H9 (cell line): ENCODE measurements around the gene KCNJ13. TPM values are rescaled to one million over a fixed set of nuclear protein-coding genes. Genes with fewer than 3 reads are reported as not detected.

Experiments
- DNase-seq: peaks from one replicate; pipeline ENCODE4 v3.0.0-alpha.2; 2017
- H2AFZ ChIP-seq: one replicate; pipeline ENCODE4 v1.6.1; 2013; ENCODE audit warnings: mild to moderate bottlenecking, low read length, control low read depth, moderate library complexity
- H2AK5ac ChIP-seq: 2 replicates; pipeline ENCODE4 v1.6.1; 2013; ENCODE audit warnings: low read length, control low read depth, mixed read lengths; ENCODE audit not compliant: insufficient read length
- H2BK120ac ChIP-seq: one replicate; pipeline ENCODE4 v1.6.1; 2013; ENCODE audit warnings: low read depth, mild to moderate bottlenecking, low read length, control low read depth, inconsistent platforms; ENCODE audit not compliant: poor library complexity, severe bottlenecking
- H2BK12ac ChIP-seq: 2 replicates; pipeline ENCODE4 v1.6.1; 2013; ENCODE audit warnings: low read length, control low read depth, mixed read lengths, low read depth; ENCODE audit not compliant: insufficient read length
- H2BK15ac ChIP-seq: 2 replicates; pipeline ENCODE4 v1.6.1; 2013; ENCODE audit warnings: low read depth, low read length, control low read depth
- H2BK20ac ChIP-seq: one replicate; pipeline ENCODE4 v1.6.1; 2013; ENCODE audit warnings: low read depth, mild to moderate bottlenecking, low read length, control low read depth, inconsistent platforms; ENCODE audit not compliant: poor library complexity, severe bottlenecking
- H2BK5ac ChIP-seq: 2 replicates; pipeline ENCODE4 v1.6.1; 2013; ENCODE audit warnings: low read length, control low read depth, mixed read lengths; ENCODE audit not compliant: insufficient read length
- H3K14ac ChIP-seq: 2 replicates; pipeline ENCODE4 v1.6.1; 2013; ENCODE audit warnings: low read length, control low read depth; ENCODE audit not compliant: insufficient read depth
- H3K18ac ChIP-seq: 2 replicates; pipeline ENCODE4 v1.6.1; 2013; ENCODE audit warnings: low read depth, mild to moderate bottlenecking, mixed read lengths, low read length, control low read depth; ENCODE audit not compliant: insufficient read length
- H3K23ac ChIP-seq: 2 replicates; pipeline ENCODE4 v1.6.1; 2013; ENCODE audit warnings: low read length, control low read depth, mixed read lengths, low read depth; ENCODE audit not compliant: insufficient read length
- H3K23me2 ChIP-seq: 2 replicates; pipeline ENCODE4 v1.6.1; 2013; ENCODE audit warnings: low read depth, mild to moderate bottlenecking, mixed read lengths, low read length, control low read depth; ENCODE audit not compliant: insufficient read length, poor library complexity, severe bottlenecking
- H3K27ac ChIP-seq: 2 replicates; pipeline ENCODE4 v1.5.1; 2013; ENCODE audit warnings: low read length, control low read depth, mixed read lengths, low read depth; ENCODE audit not compliant: insufficient read length
- H3K27me3 ChIP-seq: 2 replicates; pipeline ENCODE4 v1.6.1; 2013; ENCODE audit warnings: low read length, control low read depth, inconsistent platforms; ENCODE audit not compliant: insufficient read depth
- H3K4ac ChIP-seq: 2 replicates; pipeline ENCODE4 v1.6.1; 2013; ENCODE audit warnings: low read depth, mild to moderate bottlenecking, control low read depth, inconsistent platforms, low read length, moderate library complexity
- H3K4me1 ChIP-seq: 2 replicates; pipeline ENCODE4 v1.6.1; 2013; ENCODE audit warnings: low read length, control low read depth, inconsistent platforms; ENCODE audit not compliant: insufficient read depth
- H3K4me2 ChIP-seq: 2 replicates; pipeline ENCODE4 v1.6.1; 2013; ENCODE audit warnings: low read length, control low read depth, mixed read lengths; ENCODE audit not compliant: insufficient read length, insufficient read depth
- H3K56ac ChIP-seq: 2 replicates; pipeline ENCODE4 v1.6.1; 2013; ENCODE audit warnings: low read depth, mild to moderate bottlenecking, mixed read lengths, low read length, control low read depth; ENCODE audit not compliant: insufficient read length
- H3K79me1 ChIP-seq: 2 replicates; pipeline ENCODE4 v1.6.1; 2013; ENCODE audit warnings: low read depth, mild to moderate bottlenecking, moderate library complexity, low read length, control low read depth, inconsistent platforms; ENCODE audit not compliant: insufficient read depth, poor library complexity, severe bottlenecking
- H3K79me2 ChIP-seq: 2 replicates; pipeline ENCODE4 v1.6.1; 2013; ENCODE audit warnings: low read length, control low read depth, inconsistent platforms; ENCODE audit not compliant: insufficient read depth
- H3K9ac ChIP-seq: 2 replicates; pipeline ENCODE4 v1.6.1; 2013; ENCODE audit warnings: low read length, control low read depth, mixed read lengths; ENCODE audit not compliant: insufficient read length; ENCODE audit errors: extremely low read depth
- H3K9me3 ChIP-seq: one replicate; pipeline ENCODE4 v1.6.1; 2013; ENCODE audit warnings: low read depth, low read length, inconsistent platforms; ENCODE audit not compliant: control insufficient read depth
- H3T11ph ChIP-seq: one replicate; pipeline ENCODE4 v1.6.1; 2013; ENCODE audit warnings: mild to moderate bottlenecking, low read length, control low read depth, inconsistent platforms
- H4K20me1 ChIP-seq: one replicate; pipeline ENCODE4 v1.6.1; 2013; ENCODE audit not compliant: control insufficient read depth, insufficient read length, insufficient read depth
- H4K5ac ChIP-seq: 2 replicates; pipeline ENCODE4 v1.6.1; 2013; ENCODE audit warnings: low read depth, mild to moderate bottlenecking, mixed read lengths, low read length, control low read depth; ENCODE audit not compliant: insufficient read length
- H4K8ac ChIP-seq: replicated peaks from 2 replicates; pipeline ENCODE4 v1.6.1; 2013; ENCODE audit warnings: low read length, control low read depth, mixed read lengths, low read depth; ENCODE audit not compliant: insufficient read length
- H4K91ac ChIP-seq: 2 replicates; pipeline ENCODE4 v1.6.1; 2013; ENCODE audit warnings: low read depth, mild to moderate bottlenecking, moderate library complexity, mixed read lengths, low read length, control low read depth; ENCODE audit not compliant: insufficient read length
- H3K27ac Mint-ChIP-seq, 3 experiments: 2 replicates in 2 of 3; 3 replicates in 1 of 3; pipeline ENCODE4 v1.8.0; 2020 to 2021; ENCODE audit warnings: mixed read lengths in 3 of 3, mild to moderate bottlenecking in 1 of 3, moderate library complexity in 1 of 3
- H3K27me3 Mint-ChIP-seq: 2 replicates; pipeline ENCODE4 v1.8.0; 2021; ENCODE audit warnings: low read depth, mild to moderate bottlenecking, moderate library complexity, mixed read lengths
- H3K36me3 Mint-ChIP-seq, 3 experiments: 2 replicates in 2 of 3; 3 replicates in 1 of 3; pipeline ENCODE4 v1.8.0; 2020 to 2021; ENCODE audit warnings: low read depth in 3 of 3, mixed read lengths in 3 of 3; ENCODE audit not compliant: insufficient read depth in 1 of 3
- H3K4me1 Mint-ChIP-seq, 2 experiments: 2 replicates each; pipeline ENCODE4 v1.8.0; 2020; ENCODE audit warnings: mixed read lengths in 2 of 2
- H3K4me3 Mint-ChIP-seq, 2 experiments: 2 replicates in 1 of 2; 3 replicates in 1 of 2; pipeline ENCODE4 v1.8.0; 2020 to 2021; ENCODE audit warnings: mild to moderate bottlenecking in 2 of 2, mixed read lengths in 2 of 2, moderate library complexity in 1 of 2
- H3K9me3 Mint-ChIP-seq, 2 experiments: 2 replicates in 1 of 2; 3 replicates in 1 of 2; pipeline ENCODE4 v1.8.0; 2020; ENCODE audit warnings: mild to moderate bottlenecking in 2 of 2, mixed read lengths in 2 of 2, moderate library complexity in 1 of 2
- WGBS: extraction: QIAGEN DNeasy Blood & Tissue Kit; methylation state at CpG from one replicate; pipeline ENCODE4 v1.1.7; 2013; ENCODE audit warnings: missing lambda C conversion rate, low lambda C conversion rate, mixed read lengths; ENCODE audit not compliant: insufficient read length; ENCODE audit errors: extremely low coverage; 5-methylcytosine and 5-hydroxymethylcytosine counted together
- total RNA-seq: library from RNA; stranded (reverse); gene quantifications from 2 replicates; pipeline ENCODE4 v1.2.1, GENCODE V29; 2021
- TF ChIP-seq, protein P1 (sequence below): fragments of 200-600 bp; sonication (generic); conservative IDR thresholded peaks from 3 replicates; pipeline ENCODE4 v1.8.0; 2021; ENCODE audit warnings: antibody characterized with exemption, mild to moderate bottlenecking

The KCNJ13 gene
- total RNA-seq, 1 experiment from 2014 or later, result not detected

DNA sequence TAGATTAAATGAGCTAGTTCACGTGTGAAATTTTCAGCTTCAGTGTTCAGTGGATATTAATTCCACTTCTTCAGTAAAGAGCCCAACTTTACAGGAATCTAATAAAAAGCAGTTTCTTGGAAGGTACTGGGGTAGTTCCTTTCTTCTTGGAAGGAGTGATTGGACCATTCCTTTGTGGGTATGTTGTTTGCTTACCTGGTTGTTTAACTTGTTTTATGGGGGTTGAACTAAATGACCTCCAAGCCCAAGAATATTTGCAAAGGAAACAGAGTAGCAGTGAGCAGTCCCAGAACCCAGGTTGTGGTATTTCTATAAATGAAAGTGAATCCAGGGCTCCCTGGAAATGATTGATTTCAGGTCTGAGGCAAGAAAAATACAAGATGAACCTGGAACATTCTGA lies 31.4 kb downstream of the KCNJ13 start:
- Histone ChIP-seq H2BK20ac (no peak overlapping the region), H3K4ac (no peak overlapping the region), H4K8ac (no peak overlapping the region), H3K9me3 (no peaks in the 10 kb centered on the region), H2AK5ac (no peak overlapping the region), H4K20me1 (no peaks in the 10 kb centered on the region), H4K91ac (no peak overlapping the region), H2BK15ac (no peak overlapping the region), H3K9ac (no peak overlapping the region), H3K23ac (no peak overlapping the region), H4K5ac (no peak overlapping the region), H3K14ac (no peak overlapping the region), H3K79me2 (no peaks in the 10 kb centered on the region), H3K27ac (no peak overlapping the region), H3K4me2 (no peak overlapping the region), H3T11ph (no peak overlapping the region), H2BK5ac (no peak overlapping the region), H2BK12ac (no peak overlapping the region), H3K4me1 (no peaks in the 10 kb centered on the region), H3K56ac (no peak overlapping the region), H3K27me3 (no peaks in the 10 kb centered on the region), H2AFZ (no peak overlapping the region), H3K18ac (no peak overlapping the region), H3K79me1 (no peaks in the 10 kb centered on the region), H3K23me2 (no peaks in the 10 kb centered on the region), H2BK120ac (no peak overlapping the region)
- Mint-ChIP-seq H3K9me3 (no peaks in the 10 kb centered on the region), H3K27me3 (no peaks in the 10 kb centered on the region; the same call in 1 of the 2 replicates), H3K36me3 (peaks cover 8 to 25% (median 24%) of the 10 kb centered on the region in 3 experiments; a peak in 6 of 7 replicates), H3K4me1 (peaks cover 0 to 13% of the 10 kb centered on the region in 2 experiments; a peak in 3 of 4 replicates), H3K27ac (no peak overlapping the region), H3K4me3 (no peak overlapping the region)
- no peak for DNase-seq
- WGBS, result no CpG with 5 or more reads among the region's 1 CpG
- TF ChIP-seq, protein P1, sequence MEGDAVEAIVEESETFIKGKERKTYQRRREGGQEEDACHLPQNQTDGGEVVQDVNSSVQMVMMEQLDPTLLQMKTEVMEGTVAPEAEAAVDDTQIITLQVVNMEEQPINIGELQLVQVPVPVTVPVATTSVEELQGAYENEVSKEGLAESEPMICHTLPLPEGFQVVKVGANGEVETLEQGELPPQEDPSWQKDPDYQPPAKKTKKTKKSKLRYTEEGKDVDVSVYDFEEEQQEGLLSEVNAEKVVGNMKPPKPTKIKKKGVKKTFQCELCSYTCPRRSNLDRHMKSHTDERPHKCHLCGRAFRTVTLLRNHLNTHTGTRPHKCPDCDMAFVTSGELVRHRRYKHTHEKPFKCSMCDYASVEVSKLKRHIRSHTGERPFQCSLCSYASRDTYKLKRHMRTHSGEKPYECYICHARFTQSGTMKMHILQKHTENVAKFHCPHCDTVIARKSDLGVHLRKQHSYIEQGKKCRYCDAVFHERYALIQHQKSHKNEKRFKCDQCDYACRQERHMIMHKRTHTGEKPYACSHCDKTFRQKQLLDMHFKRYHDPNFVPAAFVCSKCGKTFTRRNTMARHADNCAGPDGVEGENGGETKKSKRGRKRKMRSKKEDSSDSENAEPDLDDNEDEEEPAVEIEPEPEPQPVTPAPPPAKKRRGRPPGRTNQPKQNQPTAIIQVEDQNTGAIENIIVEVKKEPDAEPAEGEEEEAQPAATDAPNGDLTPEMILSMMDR, result no peak
